HG02840 (cell line): ENCODE data around the gene PIK3R3.

Experiments used
- ATAC-seq: cut with Tn5 transposase; IDR thresholded peaks from one replicate; pipeline ENCODE4 v1.9.1; 2021; ENCODE audit warnings: mild to moderate bottlenecking, moderate library complexity, moderate number of reproducible peaks; ENCODE audit not compliant: unreplicated experiment, low FRiP score

PIK3R3 gene

DNA sequence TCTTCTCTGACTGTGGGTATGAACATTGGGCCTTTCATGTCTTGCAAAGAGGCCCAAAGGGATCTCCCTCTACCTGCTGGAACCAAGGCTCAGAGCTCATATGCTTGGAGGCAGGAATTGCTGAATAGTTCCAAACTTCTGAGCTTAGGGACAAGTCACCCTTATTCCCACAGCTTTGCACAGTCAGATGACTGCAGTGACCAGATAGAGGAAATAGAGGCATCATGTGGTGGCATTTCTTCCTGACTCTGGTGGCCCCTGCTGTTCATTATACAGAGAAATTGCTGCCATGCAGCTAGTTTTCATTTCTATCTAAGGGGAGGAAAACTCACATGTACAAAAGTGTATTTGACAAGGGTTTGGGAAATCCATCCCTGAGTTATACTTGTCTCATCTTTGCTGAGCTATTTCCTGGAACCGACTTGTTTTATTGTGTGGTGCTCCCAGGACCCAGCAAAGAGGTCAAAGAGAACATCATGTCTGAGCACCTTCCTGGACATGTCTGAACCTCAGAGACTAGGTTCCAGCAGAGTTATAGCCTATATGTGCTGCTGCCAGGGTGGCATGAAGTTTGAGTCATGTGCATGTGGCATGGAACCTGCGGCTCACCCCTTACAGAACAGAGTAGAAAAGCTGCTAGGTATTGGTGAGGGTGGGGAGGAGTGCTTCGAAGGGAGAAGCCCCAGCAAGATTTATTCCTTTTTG lies 131.2 kb downstream of the PIK3R3 start:
- ATAC-seq: no peak

DNA sequence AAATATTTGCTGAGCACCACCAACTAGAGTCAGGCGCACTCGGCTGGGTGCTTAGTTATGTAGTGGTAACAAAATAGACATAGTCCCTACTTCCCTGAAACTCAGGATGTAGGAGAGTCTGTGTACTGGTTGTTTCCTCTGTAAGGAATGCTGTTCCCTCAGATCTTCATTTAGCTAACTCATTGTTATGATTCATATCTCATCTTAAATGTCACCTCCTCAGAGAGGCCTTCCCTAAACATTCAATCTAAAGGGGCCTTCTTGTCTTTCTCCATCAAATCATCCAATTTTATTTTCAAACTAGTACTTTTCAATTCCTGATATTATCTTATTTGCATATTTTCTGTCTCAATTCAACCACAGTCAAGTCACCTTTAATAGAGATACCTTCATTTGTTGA lies 132.9 kb downstream of the PIK3R3 start:
- no peak for ATAC-seq

DNA sequence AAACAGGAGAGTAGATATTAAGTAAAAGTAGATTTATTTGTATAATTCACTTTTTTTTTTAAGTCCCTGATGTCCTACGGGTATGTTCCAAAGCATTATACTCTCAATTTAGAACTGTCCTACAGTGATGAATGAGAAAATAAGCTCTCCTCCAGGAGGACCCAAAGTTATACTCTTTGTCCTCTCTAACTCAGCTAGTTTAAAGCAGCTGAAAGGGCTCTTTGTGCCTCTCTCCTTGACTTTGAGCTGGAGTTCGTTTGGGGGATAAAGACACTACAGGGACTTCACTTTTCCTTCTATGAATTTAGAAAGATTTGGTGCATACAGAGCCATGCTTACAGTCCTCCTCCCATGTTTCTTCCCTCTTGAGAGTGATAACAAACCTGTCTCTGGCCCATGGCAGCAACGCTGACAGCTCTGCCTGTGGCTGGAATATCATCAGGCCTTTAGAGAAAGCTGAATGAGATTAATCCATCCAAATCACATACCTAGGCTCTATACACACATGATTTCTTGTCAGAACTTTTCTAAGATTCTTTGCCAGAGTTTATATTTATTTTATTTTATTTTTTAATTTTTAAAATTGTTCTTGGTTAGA lies 134.3 kb downstream of the PIK3R3 start:
- ATAC-seq: no peak

DNA sequence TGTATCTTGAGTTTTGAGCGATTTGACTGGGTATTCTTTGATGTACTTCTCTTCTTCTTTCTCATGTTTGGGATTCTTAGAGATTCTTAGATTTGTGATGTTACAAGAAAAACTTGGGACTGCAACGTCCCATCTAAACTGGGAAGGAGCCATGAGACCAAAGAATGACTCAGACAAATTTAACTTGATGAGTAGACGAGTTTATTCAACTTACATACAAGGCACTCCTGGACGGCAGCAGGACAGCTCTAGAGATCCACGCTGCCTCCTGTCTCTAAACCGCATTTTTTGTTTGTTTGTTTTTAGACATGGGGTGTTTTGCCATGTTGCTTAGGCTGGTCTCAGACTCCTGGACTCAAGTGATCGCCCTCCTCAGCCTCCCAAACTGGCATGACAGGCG lies 137.1 kb downstream of the PIK3R3 start:
- no peak for ATAC-seq

DNA sequence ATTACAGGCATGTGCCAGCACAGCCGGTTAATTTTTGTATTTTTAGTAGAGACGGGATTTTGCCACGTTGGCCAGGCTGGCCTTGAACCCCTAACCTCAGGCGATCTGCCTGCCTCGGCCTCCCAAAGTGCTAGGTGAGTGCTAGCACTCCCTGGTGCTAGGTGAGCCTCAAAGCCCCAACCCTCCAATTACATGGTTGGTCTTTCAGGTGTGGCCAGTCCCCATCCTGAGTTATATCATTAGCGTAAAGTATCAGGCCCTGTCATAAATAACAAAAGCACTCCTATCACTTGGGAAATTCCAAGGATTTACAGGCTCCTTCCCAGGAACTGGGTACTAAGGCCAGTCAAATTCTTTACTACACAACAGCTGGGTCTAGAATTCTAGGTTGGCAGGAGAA lies 138.0 kb downstream of the PIK3R3 start:
- no peak for ATAC-seq
